Ovary (tissue), 10 donors: ENCODE data around the gene POLA1. TPM values are rescaled to one million over a fixed set of nuclear protein-coding genes. Genes with fewer than 3 reads are reported as not detected.

Source experiments
- DNase-seq, 5 donors: peaks; one replicate each; pipeline ENCODE4 v3.0.0-alpha.2; 2019 to 2020
- H3K27ac ChIP-seq, 2 donors: fragments of 200-600 bp; one replicate each; pipeline versions ENCODE4 v1.5.1 to v1.8.0; 2019 to 2022
- H3K27me3 ChIP-seq: fragments of 200-600 bp; one replicate; pipeline ENCODE4 v1.8.0; 2022
- H3K36me3 ChIP-seq: fragments of 200-600 bp; sonication (generic); one replicate; pipeline ENCODE4 v1.5.1; 2019
- H3K4me1 ChIP-seq: one replicate; pipeline ENCODE4 v1.8.1; 2013; ENCODE audit warnings: mild to moderate bottlenecking, moderate library complexity; ENCODE audit not compliant: insufficient read depth
- H3K4me3 ChIP-seq: fragments of 200-600 bp; sonication (generic); one replicate; pipeline ENCODE4 v1.5.1; 2017
- H3K9me3 ChIP-seq, 2 donors: fragments of 200-600 bp in 1 of 2; sonication (generic) in 1 of 2; one replicate each; pipeline versions ENCODE4 v1.5.1 to v1.8.1; 2013 to 2019; ENCODE audit warnings: mild to moderate bottlenecking in 1 of 2, moderate library complexity in 1 of 2
- EP300 ChIP-seq: sonication (generic); formaldehyde crosslinking; IDR thresholded peaks from one replicate; pipeline ENCODE4 v1.6.1; 2017; ENCODE audit warnings: antibody characterized with exemption
- POLR2A ChIP-seq: fragments of 450-650 bp; IDR thresholded peaks from one replicate; pipeline ENCODE4 v1.6.1; 2017; ENCODE audit warnings: antibody characterized with exemption, mild to moderate bottlenecking, moderate library complexity
- WGBS, 3 donors: extraction: QIAGEN DNeasy Blood & Tissue Kit in 1 of 3; methylation state at CpG; one replicate each; pipeline versions ENCODE4 v1.1.5 to v1.1.7; 2013 to 2017; 5-methylcytosine and 5-hydroxymethylcytosine counted together
- intact Hi-C, 4 donors: fragments of 100-400 bp; cut with DNase I; formaldehyde crosslinking; loops; one replicate each; pipeline versions ENCODE4 v1.11.0 to v1.15.1; 2022 to 2023
- long read RNA-seq, 3 donors: library from polyadenylated mRNA in 2 of 3; unstranded in 2 of 3; transcript quantifications; one replicate each; pipeline ENCODE4 v2.0.0 and lab custom pipeline, GENCODE V29; 2021 to 2026
- polyA plus RNA-seq, 2 donors: library from polyadenylated mRNA; stranded (reverse); fragments of 200-250 nt in 1 of 2; fragments of 350-450 nt in 1 of 2; fragmentation: Illumina TruSeq in 1 of 2; extraction: RNeasy Lipid Tissue Mini Kit (QIAGEN cat#74804) in 1 of 2; gene quantifications; one replicate each; pipeline ENCODE4 v1.2.3, GENCODE V29; 2013 to 2014
- total RNA-seq, 7 donors: library from RNA; depleted of rRNA in 2 of 7; stranded (reverse); fragments of >200 nt in 2 of 7; fragmentation: NEBNext Ultra II Directional in 3 of 7; extraction: Animal tissue kit (Norgen Biotek cat#: 25700) in 3 of 7; gene quantifications; one replicate each; pipeline versions ENCODE4 v1.1.0 to v1.2.4, GENCODE V29; 2016 to 2023
- TF ChIP-seq, protein P1 (sequence below), 3 donors: fragments of 450-650 bp in 2 of 3; fragments of 200-600 bp in 1 of 3; IDR thresholded peaks; one replicate each; pipeline versions ENCODE4 v1.5.1 to v1.8.0; 2016 to 2022; ENCODE audit warnings: antibody characterized with exemption in 3 of 3, mild to moderate bottlenecking in 1 of 3
- donor health status: DM: no; HTN: no; CAD: no; lungs with moderate emphysema.
- donor health status: DM: no; HTN: no; CAD: no.
- donor health status: Bipolar disorder and iron deficiency.
- donor health status: DM: yes; HTN: yes; CAD: no.
- donor health status: DM: no; HTN: no; CAD: no.
- donor health status: DM: yes; HTN: yes; CAD: no.

The POLA1 gene
- 10 to 100 TPM; 11.7 to 20.2 (median 14.8) TPM for total RNA-seq
- 1 to 10 TPM; 5.9 to 8.3 TPM for polyA plus RNA-seq
- long read RNA-seq, donor 1, partial matches to known transcripts: 12 of 21 reads
- long read RNA-seq, donor 1, other reads (novel, unspliced or antisense): 9 of 21 reads
- long read RNA-seq, donor 2, full-length matches to known transcripts: 2 of 2 reads
- long read RNA-seq, donor 2, partial matches to known transcripts: 0 of 2 reads
- long read RNA-seq, donor 2, other reads (novel, unspliced or antisense): 0 of 2 reads
- long read RNA-seq, donor 3, full-length matches to known transcripts: 6 of 13 reads
- long read RNA-seq, donor 3, partial matches to known transcripts: 3 of 13 reads
- long read RNA-seq, donor 3, other reads (novel, unspliced or antisense): 4 of 13 reads

DNA sequence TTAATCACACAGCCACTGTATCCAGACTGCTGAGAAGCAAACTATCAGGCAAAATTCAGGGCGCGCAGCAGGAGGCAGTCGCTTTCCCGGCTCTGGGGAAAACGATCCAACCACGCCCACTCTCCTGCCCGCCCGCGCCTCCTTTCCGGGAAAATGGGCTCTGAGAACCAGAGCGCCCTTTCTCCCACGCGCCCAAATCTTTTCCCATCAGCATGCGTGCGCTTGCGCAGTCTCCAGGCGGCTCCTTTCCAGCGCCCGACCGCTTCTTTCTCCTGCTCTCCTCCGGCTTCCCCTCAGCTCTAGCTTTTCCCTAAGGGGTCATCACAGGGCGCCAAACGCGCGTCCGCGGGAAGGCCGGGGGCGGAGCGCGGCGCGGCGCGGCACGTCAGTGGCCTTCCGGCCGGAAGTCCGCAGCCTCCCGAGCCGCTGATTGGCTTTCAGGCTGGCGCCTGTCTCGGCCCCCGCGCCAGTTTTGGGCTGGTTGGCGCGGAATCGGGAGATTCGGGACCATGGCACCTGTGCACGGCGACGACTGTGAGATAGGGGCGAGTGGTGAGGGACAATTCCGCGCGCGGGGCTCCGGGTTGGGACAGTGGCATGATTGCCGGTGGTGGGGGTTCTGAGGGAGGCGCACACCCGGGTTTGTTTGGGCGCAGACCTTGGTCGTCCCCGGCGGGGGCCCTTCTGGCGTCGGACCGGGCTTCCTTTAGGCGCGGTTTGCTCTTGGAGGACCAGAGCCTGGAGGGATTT, at the start of gene POLA1:
Gene POLA1 (plus strand): TSS at position 466 of the 750 bp plus-strand sequence. CDS start 44 bp downstream, at position 510.
- peak within 1 kb of the TSS; percentile 37 to 70 for H3K27ac ChIP-seq
- no peaks in the 10 kb centered on the region for H3K27me3 ChIP-seq
- peak within 1 kb of the TSS; percentile 62 for H3K4me3 ChIP-seq
- no peaks in the 10 kb centered on the region for H3K36me3 ChIP-seq
- no peaks in the 10 kb centered on the region for H3K9me3 ChIP-seq
- intact Hi-C loops: no loop called here
- 31 to 42% (median 36%) methylated on average over 70 of the region's 70 CpGs for WGBS, 3 donors
- TF ChIP-seq POLR2A (no peak), EP300 (no peak)
- TF ChIP-seq, protein P1, sequence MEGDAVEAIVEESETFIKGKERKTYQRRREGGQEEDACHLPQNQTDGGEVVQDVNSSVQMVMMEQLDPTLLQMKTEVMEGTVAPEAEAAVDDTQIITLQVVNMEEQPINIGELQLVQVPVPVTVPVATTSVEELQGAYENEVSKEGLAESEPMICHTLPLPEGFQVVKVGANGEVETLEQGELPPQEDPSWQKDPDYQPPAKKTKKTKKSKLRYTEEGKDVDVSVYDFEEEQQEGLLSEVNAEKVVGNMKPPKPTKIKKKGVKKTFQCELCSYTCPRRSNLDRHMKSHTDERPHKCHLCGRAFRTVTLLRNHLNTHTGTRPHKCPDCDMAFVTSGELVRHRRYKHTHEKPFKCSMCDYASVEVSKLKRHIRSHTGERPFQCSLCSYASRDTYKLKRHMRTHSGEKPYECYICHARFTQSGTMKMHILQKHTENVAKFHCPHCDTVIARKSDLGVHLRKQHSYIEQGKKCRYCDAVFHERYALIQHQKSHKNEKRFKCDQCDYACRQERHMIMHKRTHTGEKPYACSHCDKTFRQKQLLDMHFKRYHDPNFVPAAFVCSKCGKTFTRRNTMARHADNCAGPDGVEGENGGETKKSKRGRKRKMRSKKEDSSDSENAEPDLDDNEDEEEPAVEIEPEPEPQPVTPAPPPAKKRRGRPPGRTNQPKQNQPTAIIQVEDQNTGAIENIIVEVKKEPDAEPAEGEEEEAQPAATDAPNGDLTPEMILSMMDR (IDR thresholded peaks at IDR 0.05): peak in 1 of 3 donors; percentile 21
- peak; percentile 93 to 96 (median 94) for DNase-seq
- H3K4me1 ChIP-seq: no peaks in the 10 kb centered on the region

DNA sequence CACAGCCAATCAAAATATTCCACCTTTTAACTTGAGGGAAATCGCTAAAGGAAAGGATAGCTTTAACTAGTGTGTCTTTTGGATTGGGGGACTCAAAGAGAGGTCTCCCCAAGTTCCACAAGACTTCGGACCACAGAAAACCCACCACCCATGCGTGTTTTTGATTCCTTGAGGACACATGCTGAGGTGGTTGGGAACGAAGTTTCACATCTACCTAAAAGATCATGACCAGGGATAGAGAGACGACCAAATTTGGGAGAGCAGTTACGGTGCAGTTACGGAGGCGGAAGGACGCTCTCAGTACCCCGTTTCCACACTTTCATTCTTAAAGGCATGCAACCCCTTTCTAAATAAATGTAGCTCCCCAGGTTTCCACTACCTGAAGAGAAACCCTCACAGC, 47.7 kb upstream of the POLA1 start:
- intact Hi-C loops: loop anchor here in 1 of 4 donors (5.0 kb wide), 1 partner anchor 269 kb away; no protein-coding TSS in a partner anchor
- Histone ChIP-seq H3K4me3 (peak overlapping the region; percentile 11), H3K36me3 (no peaks in the 10 kb centered on the region), H3K9me3 (no peaks in the 10 kb centered on the region), H3K27ac (no peak overlapping the region), H3K27me3 (no peaks in the 10 kb centered on the region), H3K4me1 (no peaks in the 10 kb centered on the region)
- WGBS, 3 donors: 30 to 40% (median 35%) methylated on average over 10 of the region's 10 CpGs
- no peak for DNase-seq
- TF ChIP-seq EP300 (no peak), POLR2A (no peak)
- TF ChIP-seq, protein P1 (IDR thresholded peaks at IDR 0.05): no peak

DNA sequence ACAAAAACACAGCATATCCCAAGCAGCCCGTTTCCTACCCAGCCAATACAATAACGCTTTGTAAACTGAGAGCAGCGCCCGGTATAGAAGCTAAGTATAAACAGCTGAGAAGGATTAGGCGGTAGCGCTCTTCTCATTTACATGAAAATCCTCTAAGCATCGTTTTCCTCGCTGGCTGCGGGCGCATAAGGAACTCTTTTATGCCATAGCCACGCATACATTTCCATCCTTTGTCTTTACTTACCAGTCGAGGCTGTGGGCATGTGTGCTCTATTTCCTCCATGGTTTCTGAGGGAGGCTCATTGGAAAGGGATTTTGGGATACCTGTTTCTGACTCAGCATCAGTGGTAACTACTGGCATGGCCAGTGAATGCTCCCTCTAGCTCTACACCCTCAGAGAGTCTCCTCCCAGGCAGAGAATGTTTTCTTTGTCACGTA, 47.0 kb upstream of the POLA1 start:
- H3K27ac ChIP-seq: no peak overlapping the region
- H3K27me3 ChIP-seq: no peaks in the 10 kb centered on the region
- no peaks in the 10 kb centered on the region for H3K4me1 ChIP-seq
- DNase-seq: no peak
- intact Hi-C loops: loop anchor here in 1 of 4 donors (5.0 kb wide), 1 partner anchor 269 kb away; no protein-coding TSS in a partner anchor
- no peaks in the 10 kb centered on the region for H3K36me3 ChIP-seq
- no peaks in the 10 kb centered on the region for H3K9me3 ChIP-seq
- TF ChIP-seq POLR2A: no peak
- no peak for TF ChIP-seq EP300
- TF ChIP-seq, protein P1 (IDR thresholded peaks at IDR 0.05): no peak
- 12 to 26% (median 18%) methylated on average over 13 of the region's 13 CpGs for WGBS, 3 donors
- H3K4me3 ChIP-seq: peak overlapping the region; percentile 11

DNA sequence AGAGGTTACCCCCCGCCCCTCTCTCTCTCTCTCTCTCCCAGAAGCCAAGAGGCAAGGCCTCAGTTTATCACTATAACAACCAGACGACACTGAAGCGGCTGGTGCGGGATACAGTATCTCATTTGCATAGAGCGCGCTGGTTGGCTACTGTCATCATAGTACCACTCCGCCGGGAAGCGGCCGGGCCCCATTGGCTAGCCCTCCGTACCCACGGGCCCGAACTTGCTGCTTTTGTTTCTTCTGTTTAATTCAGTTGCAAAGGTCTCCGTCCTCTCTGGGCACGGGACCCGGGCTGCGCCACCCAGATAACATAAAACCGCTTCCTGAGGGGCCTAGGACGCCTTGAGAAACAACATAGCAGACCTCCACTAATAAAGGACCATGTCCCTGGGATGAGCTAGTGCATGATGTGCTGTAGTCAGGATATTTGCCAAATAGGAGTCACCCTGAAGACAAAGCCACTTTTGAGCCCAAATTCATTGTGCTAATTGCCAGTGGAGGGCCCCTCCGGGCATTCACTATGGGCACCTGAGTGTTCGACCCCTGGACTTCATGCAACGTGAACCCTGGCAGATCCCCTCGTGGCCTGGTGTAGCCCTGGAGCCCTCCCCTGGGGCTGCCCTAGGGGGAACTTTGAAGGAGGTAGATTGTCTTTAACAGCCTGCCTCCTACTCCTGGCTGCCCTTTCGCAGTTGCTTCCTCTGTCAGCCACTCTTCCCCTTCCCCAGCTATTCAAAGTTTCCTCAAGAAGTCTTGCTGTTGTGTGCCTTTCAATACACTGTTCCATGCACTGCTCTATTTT, 46.3 kb upstream of the POLA1 start, which contains the start of gene PCYT1B:
Gene PCYT1B (minus strand): TSS at position 91 of the 802 bp plus-strand sequence. CDS start 242 bp downstream, outside the sequence.
- WGBS, 3 donors: 21 to 38% (median 23%) methylated on average over 24 of the region's 24 CpGs
- H3K27ac ChIP-seq: no peak within 1 kb of the TSS
- TF ChIP-seq, protein P1 (IDR thresholded peaks at IDR 0.05): no peak
- TF ChIP-seq EP300 (no peak), POLR2A (no peak)

More for the DNA sequence above, 46.3 kb upstream of the POLA1 start, which contains the start of gene PCYT1B:
- H3K27me3 ChIP-seq: no peaks in the 10 kb centered on the region
- H3K4me1 ChIP-seq: no peaks in the 10 kb centered on the region
- H3K36me3 ChIP-seq: no peaks in the 10 kb centered on the region
- intact Hi-C loops: loop anchor here in 1 of 4 donors (5.0 kb wide), 1 partner anchor 270 kb away; no protein-coding TSS in a partner anchor
- peak; percentile 59 to 75 (median 68) for DNase-seq
- peak within 1 kb of the TSS; percentile 11 for H3K4me3 ChIP-seq
- H3K9me3 ChIP-seq: no peaks in the 10 kb centered on the region
